HepG2 (cell line): Measurements from ENCODE around the gene RANBP3. TPM values are rescaled to one million over a fixed set of nuclear protein-coding genes. Genes with fewer than 3 reads are reported as not detected.

Experiments used
- CREM ChIP-seq, 2 experiments: sonication (generic) in 1 of 2; formaldehyde crosslinking in 1 of 2; IDR thresholded peaks; 2 replicates each; pipeline versions ENCODE4 v1.4.0 to v1.6.1; 2016 to 2020; ENCODE audit warnings: antibody characterized with exemption in 1 of 2, mild to moderate bottlenecking in 1 of 2, missing genetic modification reagents in 1 of 2
- HMGXB4 ChIP-seq, 2 experiments: sonication (generic) in 1 of 2; formaldehyde crosslinking in 1 of 2; IDR thresholded peaks; 2 replicates each; pipeline versions ENCODE4 v1.4.0 to v1.6.1; 2018 to 2020; ENCODE audit warnings: missing genetic modification reagents in 2 of 2, borderline replicate concordance in 1 of 2, low read depth in 1 of 2, mild to moderate bottlenecking in 1 of 2, missing biosample characterization in 1 of 2
- NFKBIZ ChIP-seq: IDR thresholded peaks from 2 replicates; pipeline ENCODE4 v1.6.1; 2018; ENCODE audit warnings: missing genetic modification reagents, missing compliant biosample characterization
- PRDM15 ChIP-seq: sonication (generic); formaldehyde crosslinking; IDR thresholded peaks from 2 replicates; pipeline ENCODE4 v1.4.0; 2020; ENCODE audit warnings: missing genetic modification reagents
- RAD51 ChIP-seq: fragments of 450-650 bp; IDR thresholded peaks from 2 replicates; pipeline ENCODE4 v1.6.1; 2016; ENCODE audit warnings: borderline replicate concordance
- SIN3A ChIP-seq: IDR thresholded peaks from 2 replicates; pipeline ENCODE4 v1.6.1; 2011; ENCODE audit warnings: low read depth, mild to moderate bottlenecking, control low read depth, low read length, borderline replicate concordance
- SKIL ChIP-seq: sonication (generic); formaldehyde crosslinking; IDR thresholded peaks from 2 replicates; pipeline ENCODE4 v1.8.0; 2022; ENCODE audit warnings: missing genetic modification reagents, mild to moderate bottlenecking, moderate library complexity, borderline replicate concordance
- SP5 ChIP-seq: IDR thresholded peaks from 2 replicates; pipeline ENCODE4 v1.6.1; 2016; ENCODE audit warnings: low read depth, borderline replicate concordance
- TAF1 ChIP-seq: sonication (generic); formaldehyde crosslinking; IDR thresholded peaks from 2 replicates; pipeline ENCODE4 v1.4.0; 2020; ENCODE audit warnings: missing genetic modification reagents
- TRIM24 ChIP-seq: sonication (generic); formaldehyde crosslinking; IDR thresholded peaks from 2 replicates; pipeline ENCODE4 v1.8.0; 2022; ENCODE audit warnings: mild to moderate bottlenecking, missing genetic modification reagents
- U2AF1 ChIP-seq: fragments of 200-400 bp; formaldehyde crosslinking; optimal IDR thresholded peaks from 2 replicates; pipeline ENCODE3; 2017; ENCODE audit warnings: mild to moderate bottlenecking, low read depth, low read length
- ZNF256 ChIP-seq: sonication (generic); formaldehyde crosslinking; conservative IDR thresholded peaks from 2 replicates; pipeline ENCODE4 v1.4.0; 2020; ENCODE audit warnings: missing genetic modification reagents
- ZNF430 ChIP-seq: sonication (generic); formaldehyde crosslinking; IDR thresholded peaks from 2 replicates; pipeline ENCODE4 v1.9.0; 2021; ENCODE audit warnings: mild to moderate bottlenecking, missing genetic modification reagents
- ZNF441 ChIP-seq: sonication (generic); formaldehyde crosslinking; IDR thresholded peaks from 2 replicates; pipeline ENCODE4 v1.7.0; 2021; ENCODE audit warnings: missing genetic modification reagents, borderline replicate concordance
- ZNF547 ChIP-seq: sonication (generic); formaldehyde crosslinking; IDR thresholded peaks from 2 replicates; pipeline ENCODE4 v1.5.1; 2020; ENCODE audit warnings: mild to moderate bottlenecking, missing genetic modification reagents
- ZNF605 ChIP-seq: sonication (generic); formaldehyde crosslinking; IDR thresholded peaks from 2 replicates; pipeline ENCODE4 v1.8.0; 2022; ENCODE audit warnings: mild to moderate bottlenecking, missing genetic modification reagents
- ZNF607 ChIP-seq: sonication (generic); formaldehyde crosslinking; IDR thresholded peaks from 2 replicates; pipeline ENCODE4 v1.5.1; 2020; ENCODE audit warnings: missing genetic modification reagents, mild to moderate bottlenecking, borderline replicate concordance
- ZNF704 ChIP-seq: sonication (generic); formaldehyde crosslinking; IDR thresholded peaks from 2 replicates; pipeline ENCODE4 v1.8.1; 2023; ENCODE audit warnings: mild to moderate bottlenecking, inconsistent platforms, moderate library complexity, missing genetic modification reagents, borderline replicate concordance
- ZNF768 ChIP-seq: sonication (generic); formaldehyde crosslinking; IDR thresholded peaks from 2 replicates; pipeline ENCODE4 v1.4.0; 2020; ENCODE audit warnings: missing genetic modification reagents
- ZNF772 ChIP-seq: sonication (generic); formaldehyde crosslinking; IDR thresholded peaks from 2 replicates; pipeline ENCODE4 v1.5.0; 2020; ENCODE audit warnings: mild to moderate bottlenecking, missing genetic modification reagents
- polyA plus RNA-seq, 8 experiments: library from polyadenylated mRNA; depleted of rRNA in 3 of 8; stranded (reverse) in 7 of 8; unstranded in 1 of 8; fragments of >200 nt; fragmentation: Illumina TruSeq in 4 of 8; extraction: Trizol in 4 of 8; gene quantifications; 2 replicates each; pipeline versions ENCODE4 v1.2.1 to v1.2.3, GENCODE V29; 2011 to 2016; ENCODE audit warnings: low read depth in 4 of 8, missing spikeins in 1 of 8, mixed read lengths in 1 of 8; ENCODE audit not compliant: insufficient read depth in 1 of 8
- total RNA-seq, 5 experiments: library from RNA; depleted of rRNA; stranded (reverse); fragments of >200 nt; fragmentation: Illumina TruSeq; extraction: Trizol; gene quantifications; 2 replicates each; pipeline ENCODE4 v1.2.3, GENCODE V29; 2016; ENCODE audit warnings: low read depth in 1 of 5

Gene RANBP3
- total and polyA plus RNA-seq, 2 of the 13 experiments (the other 11 are each of a cell fraction or from before 2014, with no cell fraction given): 39.5 to 149 TPM

- TF ChIP-seq ZNF772 (CRISPR knock-in tag): no peak
- peak; percentile 86; the same call in 1 of the 2 replicates for TF ChIP-seq RAD51
- TF ChIP-seq TRIM24: no peak
- TF ChIP-seq HMGXB4 (CRISPR knock-in tag; IDR thresholded peaks at IDR 0.05; ENCODE audit: borderline replicate concordance in 1 of 2, low read depth in 1 of 2): peak in 1 of 2 experiments; percentile 73; a peak in 1 of 4 replicates
- 0 out of 2 replicates have a peak, but pooled peaks have one; percentile 35 for TF ChIP-seq SKIL (CRISPR knock-in tag)
- TF ChIP-seq CREM (IDR thresholded peaks at IDR 0.05): peak; percentile 73; the same call in 1 of the 2 replicates
- TF ChIP-seq CREM (CRISPR knock-in tag; IDR thresholded peaks at IDR 0.05): no peak
- no peak for TF ChIP-seq ZNF704
- 0 out of 2 replicates have a peak, but pooled peaks have one; percentile 47 for TF ChIP-seq ZNF441
- TF ChIP-seq U2AF1: no peak
- peak; percentile 77; the same call in 1 of the 2 replicates for TF ChIP-seq ZNF430 (CRISPR knock-in tag)
- peak; percentile 68; the same call in 1 of the 2 replicates for TF ChIP-seq ZNF605 (CRISPR knock-in tag)
- peak; percentile 93 for TF ChIP-seq NFKBIZ (CRISPR knock-in tag)
- TF ChIP-seq ZNF607 (CRISPR knock-in tag): peak; percentile 41; the same call in 1 of the 2 replicates
- TF ChIP-seq SP5 (CRISPR knock-in tag): peak; percentile 53; the same call in 1 of the 2 replicates
- TF ChIP-seq ZNF547 (CRISPR knock-in tag): 0 out of 2 replicates have a peak, but pooled peaks have one; percentile 32
- TF ChIP-seq SIN3A: peak; percentile 60; the same call in 1 of the 2 replicates
- no peak for TF ChIP-seq ZNF768 (CRISPR knock-in tag)
- TF ChIP-seq TAF1 (CRISPR knock-in tag): peak; percentile 38; the same call in 1 of the 2 replicates
- TF ChIP-seq PRDM15 (CRISPR knock-in tag): peak; percentile 98
- TF ChIP-seq ZNF256 (CRISPR knock-in tag): no peak
Observed at GRCh38 chr19:5974721-5975387, 3.1 kb downstream of the RANBP3 start (continued).
